GM12878 (cell line): Measurements from ENCODE around the gene YTHDF1. TPM values are rescaled to one million over a fixed set of nuclear protein-coding genes. Genes with fewer than 3 reads are reported as not detected.

Experiments used
- ATAC-seq: fragments of 200-7000 bp; cut with Tn5 transposase; 3 replicates; pipeline ENCODE4 v1.9.1; 2020; ENCODE audit warnings: mild to moderate bottlenecking, moderate library complexity
- BruUV-seq: library from RNA; stranded (reverse); fragments of 400-500 nt; replicated peaks from 2 replicates; lab custom pipeline; 2021; lab: Mats Ljungman, UMichigan
- CTCF ChIA-PET: fragments of 300-600 bp; sonication (Branson Sonifier 250); formaldehyde crosslinking; extraction: SDS; loops from one replicate; lab custom pipeline; 2021; ENCODE audit warnings: inconsistent platforms; lab: Yijun Ruan, JAX
- POLR2A ChIA-PET: fragments of 350-600 bp; formaldehyde crosslinking; extraction: SDS; loops from one replicate; lab custom pipeline; 2021; ENCODE audit warnings: inconsistent platforms; lab: Charles Lee
- RAD21 ChIA-PET: fragments of 300-600 bp; sonication (Branson Sonifier 250); formaldehyde crosslinking; loops from one replicate; lab custom pipeline; 2023; ENCODE audit warnings: antibody characterized with exemption; ENCODE audit not compliant: unreplicated experiment; lab: Charles Lee
- SMC1A ChIA-PET: fragments of 300-600 bp; sonication (Branson Sonifier 250); formaldehyde crosslinking; loops from one replicate; lab custom pipeline; 2023; ENCODE audit not compliant: unreplicated experiment, uncharacterized antibody; lab: Charles Lee
- DNase-seq: peaks from one replicate; pipeline ENCODE4 v3.0.0-alpha.2; 2011; ENCODE audit warnings: low read depth, low spot score
- FAIRE-seq: peaks from 3 replicates; lab custom pipeline; 2011; peaks lifted over from hg19 to GRCh38; lab: Jason Lieb, UNC
- H2AFZ ChIP-seq: 2 replicates; pipeline ENCODE4 v1.6.0; 2011; ENCODE audit warnings: low read depth, low read length, control low read depth; ENCODE audit not compliant: control insufficient read depth
- H3K27ac ChIP-seq: 2 replicates; pipeline ENCODE4 v1.5.1; 2011; ENCODE audit warnings: control low read depth; ENCODE audit not compliant: control insufficient read depth, insufficient read depth
- H3K27me3 ChIP-seq, 2 experiments: replicated peaks in 1 of 2; 2 replicates each; pipeline versions ENCODE4 v1.6.0 to v1.6.1; 2011; ENCODE audit warnings: low read length in 1 of 2; ENCODE audit not compliant: control insufficient read depth in 2 of 2, insufficient read depth in 2 of 2
- H3K36me3 ChIP-seq, 2 experiments: 2 replicates each; pipeline ENCODE4 v1.5.1; 2011; ENCODE audit warnings: low read length in 1 of 2; ENCODE audit not compliant: control insufficient read depth in 2 of 2, insufficient read depth in 2 of 2
- H3K4me1 ChIP-seq: 2 replicates; pipeline ENCODE4 v1.6.1; 2011; ENCODE audit warnings: mild to moderate bottlenecking, low read length, moderate library complexity, mixed read lengths; ENCODE audit not compliant: control insufficient read depth, insufficient read depth
- H3K4me2 ChIP-seq: 2 replicates; pipeline ENCODE4 v1.6.0; 2011; ENCODE audit warnings: control low read depth; ENCODE audit not compliant: control insufficient read depth, insufficient read depth
- H3K4me3 ChIP-seq: fragments of 200-600 bp; sonication (generic); 2 replicates; pipeline ENCODE4 v1.5.1; 2016
- H3K79me2 ChIP-seq: 2 replicates; pipeline ENCODE4 v1.6.0; 2011; ENCODE audit warnings: low read length; ENCODE audit not compliant: control insufficient read depth, insufficient read depth
- H3K9ac ChIP-seq: 2 replicates; pipeline ENCODE4 v1.8.0; 2011; ENCODE audit warnings: low read length, control low read depth, mixed read lengths; ENCODE audit not compliant: control insufficient read depth, insufficient read depth
- H3K9me3 ChIP-seq: replicated peaks from 3 replicates; pipeline ENCODE4 v1.5.1; 2011; ENCODE audit warnings: mild to moderate bottlenecking, low read length; ENCODE audit not compliant: control insufficient read depth, insufficient read depth
- H4K20me1 ChIP-seq: 2 replicates; pipeline ENCODE4 v1.6.0; 2011; ENCODE audit not compliant: control insufficient read depth, insufficient read depth
- BHLHE40 ChIP-seq, 2 experiments: fragments of 450-650 bp in 1 of 2; IDR thresholded peaks; 2 replicates each; pipeline ENCODE4 v1.6.1; 2011 to 2017; ENCODE audit warnings: low read depth in 2 of 2, borderline replicate concordance in 1 of 2, improper control_type of control experiment in 1 of 2, low read length in 1 of 2, mild to moderate bottlenecking in 1 of 2
- BMI1 ChIP-seq: fragments of 450-650 bp; IDR thresholded peaks from 2 replicates; pipeline ENCODE4 v1.6.1; 2016; ENCODE audit warnings: mild to moderate bottlenecking, moderate library complexity, borderline replicate concordance
- MTA3 ChIP-seq: IDR thresholded peaks from 2 replicates; pipeline ENCODE4 v1.6.1; 2012; ENCODE audit warnings: low read length, inconsistent platforms, borderline replicate concordance
- NFIC ChIP-seq: IDR thresholded peaks from 2 replicates; pipeline ENCODE4 v1.6.1; 2012; ENCODE audit warnings: low read depth, mild to moderate bottlenecking, inconsistent platforms, low read length, moderate library complexity
- POLR2AphosphoS2 ChIP-seq: IDR thresholded peaks from 2 replicates; pipeline ENCODE4 v1.6.1; 2011; ENCODE audit warnings: low read depth, mild to moderate bottlenecking, low read length, improper control_type of control experiment, moderate library complexity
- POU2F2 ChIP-seq: IDR thresholded peaks from 3 replicates; pipeline ENCODE4 v1.6.1; 2011; ENCODE audit warnings: low read depth, mild to moderate bottlenecking, low read length, borderline replicate concordance
- RELA ChIP-seq: fragments of 450-650 bp; IDR thresholded peaks from 2 replicates; pipeline ENCODE4 v1.8.0; 2014; ENCODE audit warnings: borderline replicate concordance; ENCODE audit not compliant: partially characterized antibody
- SMAD1 ChIP-seq: fragments of 450-650 bp; IDR thresholded peaks from 2 replicates; pipeline ENCODE4 v1.6.1; 2018; ENCODE audit warnings: mild to moderate bottlenecking, low read depth; ENCODE audit not compliant: partially characterized antibody
- TAF1 ChIP-seq: IDR thresholded peaks from 2 replicates; pipeline ENCODE4 v1.6.1; 2011; ENCODE audit warnings: mild to moderate bottlenecking, low read depth, low read length, borderline replicate concordance
- TARDBP ChIP-seq: IDR thresholded peaks from 2 replicates; pipeline ENCODE4 v1.6.1; 2016; ENCODE audit warnings: borderline replicate concordance
- YY1 ChIP-seq: IDR thresholded peaks from 2 replicates; pipeline ENCODE4 v1.6.1; 2011; ENCODE audit warnings: low read depth, mild to moderate bottlenecking, low read length
- ZBED1 ChIP-seq: IDR thresholded peaks from 2 replicates; pipeline ENCODE4 v1.6.1; 2016; ENCODE audit warnings: borderline replicate concordance
- ZBTB33 ChIP-seq: fragments of 450-650 bp; IDR thresholded peaks from 2 replicates; pipeline ENCODE4 v1.6.1; 2017; ENCODE audit warnings: mild to moderate bottlenecking
- WGBS: methylation state at CpG from one replicate; pipeline ENCODE4 v1.1.6; 2016; ENCODE audit warnings: low lambda C conversion rate; ENCODE audit not compliant: insufficient replicate concordance, insufficient coverage; ENCODE audit errors: missing lambda C conversion rate; 5-methylcytosine and 5-hydroxymethylcytosine counted together
- in situ Hi-C: fragments of 300-500 bp; cut with MboI; formaldehyde crosslinking; loops from 9 replicates; pipeline ENCODE4 v1.14.3; 2018; ENCODE audit warnings: mixed read lengths
- intact Hi-C: fragments of 100-400 bp; cut with micrococcal nuclease; formaldehyde crosslinking; loops from one replicate; pipeline ENCODE4 v1.14.2; 2022; ENCODE audit not compliant: unreplicated experiment
- polyA plus RNA-seq, 11 experiments: library from polyadenylated mRNA; depleted of rRNA in 4 of 11; unstranded in 6 of 11; stranded (reverse) in 5 of 11; fragments of >200 nt; fragmentation: Nextera tagmentation in 4 of 11; fragmentation: Illumina TruSeq in 1 of 11; extraction: Ambion mirVana in 4 of 11; extraction: Trizol in 1 of 11; gene quantifications; 1 replicate in 1 of 11; 2 replicates in 10 of 11; pipeline versions ENCODE4 v1.2.1 to v1.2.3, GENCODE V29; 2011 to 2016; ENCODE audit warnings: inconsistent platforms in 2 of 11, missing spikeins in 2 of 11, low read depth in 1 of 11
- total RNA-seq, 4 experiments: library from RNA; depleted of rRNA in 3 of 4; stranded (reverse); fragments of >200 nt in 3 of 4; fragmentation: Illumina TruSeq in 1 of 4; extraction: Trizol in 1 of 4; gene quantifications; 2 replicates each; pipeline versions ENCODE4 v1.2.1 to v1.2.3, GENCODE V29; 2013 to 2021
- TF ChIP-seq, protein P1 (sequence below): fragments of 450-650 bp; IDR thresholded peaks from 2 replicates; pipeline ENCODE4 v1.6.1; 2014; ENCODE audit warnings: mild to moderate bottlenecking
- TF ChIP-seq, protein P2 (sequence below): IDR thresholded peaks from 2 replicates; pipeline ENCODE4 v1.6.1; 2011; ENCODE audit warnings: borderline replicate concordance, low read depth, mild to moderate bottlenecking, moderate library complexity, mixed read lengths, low read length; ENCODE audit not compliant: insufficient read depth; ENCODE audit errors: extremely low read length
- TF ChIP-seq, protein P3 (sequence below): fragments of 450-650 bp; IDR thresholded peaks from 2 replicates; pipeline ENCODE4 v1.6.1; 2017; ENCODE audit warnings: low read depth, mild to moderate bottlenecking, moderate library complexity

YTHDF1 gene
- total and polyA plus RNA-seq, 10 of the 15 experiments (the other 5 are each of a cell fraction or from before 2014, with no cell fraction given), result 4.6 to 37.8 (median 20.5) TPM

- Histone ChIP-seq H3K4me2 (no peak overlapping the region), H3K36me3 (peaks cover 0 to 10% of the 10 kb centered on the region in 2 experiments), H3K9me3 (no peaks in the 10 kb centered on the region), H3K9ac (no peak overlapping the region), H3K27me3 (no peaks in the 10 kb centered on the region), H3K4me3 (no peak overlapping the region), H3K79me2 (peaks cover 3% of the 10 kb centered on the region), H2AFZ (no peak overlapping the region), H4K20me1 (peaks cover 8% of the 10 kb centered on the region; the same call in 1 of the 2 replicates), H3K4me1 (no peaks in the 10 kb centered on the region)
- WGBS, result 92% methylated on average over 21 of the region's 21 CpGs
- POLR2A ChIA-PET, result no interaction called here
- BruUV-seq, result no TSS peak
- no peak for DNase-seq
- RAD21 ChIA-PET, result no interaction called here
- intact Hi-C loops (no loop called here), in situ Hi-C loops (no loop called here)
- FAIRE-seq, result no peak
- SMC1A ChIA-PET, result no interaction called here
- TF ChIP-seq MTA3 (no peak), TAF1 (no peak), POLR2AphosphoS2 (no peak), NFIC (no peak), ZBTB33 (no peak), ZBED1 (no peak), BHLHE40 (IDR thresholded peaks at IDR 0.05; ENCODE audit: borderline replicate concordance in 1 of 2, low read depth in 2 of 2, low read length in 1 of 2) (no peak), TARDBP (no peak), RELA (no peak), YY1 (no peak), BMI1 (no peak), POU2F2 (no peak), SMAD1 (no peak)
- TF ChIP-seq, protein P1, sequence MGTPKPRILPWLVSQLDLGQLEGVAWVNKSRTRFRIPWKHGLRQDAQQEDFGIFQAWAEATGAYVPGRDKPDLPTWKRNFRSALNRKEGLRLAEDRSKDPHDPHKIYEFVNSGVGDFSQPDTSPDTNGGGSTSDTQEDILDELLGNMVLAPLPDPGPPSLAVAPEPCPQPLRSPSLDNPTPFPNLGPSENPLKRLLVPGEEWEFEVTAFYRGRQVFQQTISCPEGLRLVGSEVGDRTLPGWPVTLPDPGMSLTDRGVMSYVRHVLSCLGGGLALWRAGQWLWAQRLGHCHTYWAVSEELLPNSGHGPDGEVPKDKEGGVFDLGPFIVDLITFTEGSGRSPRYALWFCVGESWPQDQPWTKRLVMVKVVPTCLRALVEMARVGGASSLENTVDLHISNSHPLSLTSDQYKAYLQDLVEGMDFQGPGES, result no peak
- TF ChIP-seq, protein P2, sequence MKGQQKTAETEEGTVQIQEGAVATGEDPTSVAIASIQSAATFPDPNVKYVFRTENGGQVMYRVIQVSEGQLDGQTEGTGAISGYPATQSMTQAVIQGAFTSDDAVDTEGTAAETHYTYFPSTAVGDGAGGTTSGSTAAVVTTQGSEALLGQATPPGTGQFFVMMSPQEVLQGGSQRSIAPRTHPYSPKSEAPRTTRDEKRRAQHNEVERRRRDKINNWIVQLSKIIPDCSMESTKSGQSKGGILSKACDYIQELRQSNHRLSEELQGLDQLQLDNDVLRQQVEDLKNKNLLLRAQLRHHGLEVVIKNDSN, result no peak
- TF ChIP-seq, protein P3, sequence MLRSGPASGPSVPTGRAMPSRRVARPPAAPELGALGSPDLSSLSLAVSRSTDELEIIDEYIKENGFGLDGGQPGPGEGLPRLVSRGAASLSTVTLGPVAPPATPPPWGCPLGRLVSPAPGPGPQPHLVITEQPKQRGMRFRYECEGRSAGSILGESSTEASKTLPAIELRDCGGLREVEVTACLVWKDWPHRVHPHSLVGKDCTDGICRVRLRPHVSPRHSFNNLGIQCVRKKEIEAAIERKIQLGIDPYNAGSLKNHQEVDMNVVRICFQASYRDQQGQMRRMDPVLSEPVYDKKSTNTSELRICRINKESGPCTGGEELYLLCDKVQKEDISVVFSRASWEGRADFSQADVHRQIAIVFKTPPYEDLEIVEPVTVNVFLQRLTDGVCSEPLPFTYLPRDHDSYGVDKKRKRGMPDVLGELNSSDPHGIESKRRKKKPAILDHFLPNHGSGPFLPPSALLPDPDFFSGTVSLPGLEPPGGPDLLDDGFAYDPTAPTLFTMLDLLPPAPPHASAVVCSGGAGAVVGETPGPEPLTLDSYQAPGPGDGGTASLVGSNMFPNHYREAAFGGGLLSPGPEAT, result no peak
- TF ChIP-seq, all 136 proteins: peak for 0
- ATAC-seq, result no peak
- H3K27ac ChIP-seq, result no peak overlapping the region
- CTCF ChIA-PET, result interaction anchor here (1.0 to 2.0 kb wide), 2 partner anchors 9 to 31 kb away, joined by 3 to 5 read pairs; no protein-coding TSS in a partner anchor
These were observed 23.2 kb downstream of the YTHDF1 start for GRCh38 chr20:63192721-63193120.
